HTR-8/SVneo (cell line): ENCODE measurements around the gene SUSD1.

Source experiments
- DNase-seq: peaks from one replicate; pipeline ENCODE4 v3.0.0; 2011; ENCODE audit warnings: low spot score, mixed read lengths; ENCODE audit not compliant: insufficient read length
- FAIRE-seq: peaks from 2 replicates; lab custom pipeline; 2011; peaks lifted over from hg19 to GRCh38; lab: Jason Lieb, UNC

SUSD1 gene

GRCh38 chr9:112028242-112029221 lies 146.6 kb downstream of the SUSD1 start:
- FAIRE-seq = peak; percentile 68

GRCh38 chr9:112025850-112026249 lies 149.2 kb downstream of the SUSD1 start:
- FAIRE-seq = no peak
- no peak for DNase-seq

More at GRCh38 chr9:112028242-112029221, 146.6 kb downstream of the SUSD1 start:
- no peak for DNase-seq

GRCh38 chr9:112021742-112022141 lies 153.4 kb downstream of the SUSD1 start:
- DNase-seq (no peak), FAIRE-seq (no peak)

GRCh38 chr9:112020680-112021596 lies 154.2 kb downstream of the SUSD1 start:
- FAIRE-seq (no peak), DNase-seq (peak; percentile 31)

- DNase-seq = no peak
- no peak for FAIRE-seq
Observed at GRCh38 chr9:112017878-112018277, 157.2 kb downstream of the SUSD1 start.

GRCh38 chr9:112015736-112016135 lies 159.4 kb downstream of the SUSD1 start:
- FAIRE-seq (no peak), DNase-seq (no peak)

- DNase-seq (no peak), FAIRE-seq (no peak)
Observed at GRCh38 chr9:112015149-112015548, 159.9 kb downstream of the SUSD1 start.

- DNase-seq = no peak
- no peak for FAIRE-seq
Observed at GRCh38 chr9:112013266-112013665, 161.8 kb downstream of the SUSD1 start.

GRCh38 chr9:112012026-112012902 lies 162.8 kb downstream of the SUSD1 start:
- DNase-seq (peak; percentile 74), FAIRE-seq (no peak)

GRCh38 chr9:112011051-112011620 lies 164.0 kb downstream of the SUSD1 start:
- DNase-seq (no peak), FAIRE-seq (no peak)

- no peak for FAIRE-seq
Observed at GRCh38 chr9:112010537-112010936, 164.6 kb downstream of the SUSD1 start.

GRCh38 chr9:112009656-112010055 lies 165.4 kb downstream of the SUSD1 start:
- no peak for DNase-seq
- FAIRE-seq = no peak

More at GRCh38 chr9:112010537-112010936, 164.6 kb downstream of the SUSD1 start:
- no peak for DNase-seq

- FAIRE-seq (no peak), DNase-seq (no peak)
Observed at GRCh38 chr9:112007575-112008240, 167.4 kb downstream of the SUSD1 start.

- DNase-seq (no peak), FAIRE-seq (no peak)
Observed at GRCh38 chr9:112006361-112007020, 168.6 kb downstream of the SUSD1 start.

GRCh38 chr9:112005939-112006338 lies 169.2 kb downstream of the SUSD1 start:
- FAIRE-seq (no peak), DNase-seq (no peak)

GRCh38 chr9:112003538-112003937 lies 171.6 kb downstream of the SUSD1 start:
- FAIRE-seq (no peak), DNase-seq (no peak)

- DNase-seq (no peak), FAIRE-seq (no peak)
Observed at GRCh38 chr9:112002847-112003457, 172.1 kb downstream of the SUSD1 start.
